H1 (cell line): ENCODE results near the gene ZKSCAN1. TPM values are rescaled to one million over a fixed set of nuclear protein-coding genes. Genes with fewer than 3 reads are reported as not detected.
A peak's percentile ranks its signal among the peaks of the same experiment; 100 is the strongest.

ENCODE experiments used
- BACH1 ChIP-seq: IDR thresholded peaks from 2 replicates; pipeline ENCODE4 v1.6.1; 2012; ENCODE audit warnings: low read length, improper control_type of control experiment
- BCL11A ChIP-seq, 2 experiments: IDR thresholded peaks; one replicate each; pipeline ENCODE4 v1.6.1; 2011; ENCODE audit warnings: low read depth in 2 of 2, low read length in 2 of 2, mild to moderate bottlenecking in 2 of 2
- CBX5 ChIP-seq: fragments of 300-800, 300-1000 bp; sonication (generic); IDR thresholded peaks from 2 replicates; pipeline ENCODE4 v1.7.1; 2016; ENCODE audit warnings: antibody characterized with exemption, low read length, low read depth
- CBX8 ChIP-seq: fragments of 300-800, 300-1000 bp; sonication (generic); IDR thresholded peaks from 2 replicates; pipeline ENCODE4 v1.7.1; 2016; ENCODE audit warnings: low read depth, low read length, borderline replicate concordance
- EZH2 ChIP-seq: fragments of 200-600 bp; sonication (generic); IDR thresholded peaks from 2 replicates; pipeline ENCODE4 v1.7.1; 2012; ENCODE audit warnings: low read depth, mild to moderate bottlenecking, moderate library complexity, low read length, inconsistent platforms; ENCODE audit not compliant: severe bottlenecking
- GABPA ChIP-seq: IDR thresholded peaks from 2 replicates; pipeline ENCODE4 v1.6.1; 2011; ENCODE audit warnings: mild to moderate bottlenecking, low read length, moderate library complexity, borderline replicate concordance; ENCODE audit not compliant: insufficient read depth
- JUND ChIP-seq: IDR thresholded peaks from 2 replicates; pipeline ENCODE4 v1.6.1; 2011; ENCODE audit warnings: mild to moderate bottlenecking, improper control_type of control experiment, low read length
- KDM1A ChIP-seq: fragments of 200-600, 300-600 bp; sonication (generic); IDR thresholded peaks from 2 replicates; pipeline ENCODE4 v1.7.1; 2016; ENCODE audit warnings: mild to moderate bottlenecking, low read length, borderline replicate concordance
- MAFK ChIP-seq: IDR thresholded peaks from 2 replicates; pipeline ENCODE4 v1.6.1; 2012; ENCODE audit warnings: low read depth, mild to moderate bottlenecking, improper control_type of control experiment, low read length
- NANOG ChIP-seq: IDR thresholded peaks from 2 replicates; pipeline ENCODE4 v1.6.1; 2011; ENCODE audit warnings: low read length, low read depth, mild to moderate bottlenecking, inconsistent platforms; ENCODE audit not compliant: insufficient read depth, poor library complexity, severe bottlenecking
- NRF1 ChIP-seq: IDR thresholded peaks from 2 replicates; pipeline ENCODE4 v1.6.1; 2011; ENCODE audit warnings: mild to moderate bottlenecking, low read depth, low read length, improper control_type of control experiment
- POLR2A ChIP-seq, 2 experiments: IDR thresholded peaks; 1 replicate in 1 of 2; 2 replicates in 1 of 2; pipeline ENCODE4 v1.6.1; 2011; ENCODE audit warnings: low read depth in 2 of 2, low read length in 2 of 2, mild to moderate bottlenecking in 2 of 2; ENCODE audit errors: control extremely low read depth in 1 of 2
- RXRA ChIP-seq: IDR thresholded peaks from 2 replicates; pipeline ENCODE4 v1.6.1; 2011; ENCODE audit warnings: low read depth, mild to moderate bottlenecking, low read length, moderate library complexity; ENCODE audit not compliant: insufficient read depth
- SAP30 ChIP-seq: fragments of 300-600 bp; sonication (generic); IDR thresholded peaks from 2 replicates; pipeline ENCODE4 v1.7.1; 2012; ENCODE audit warnings: low read length, moderate library complexity, mild to moderate bottlenecking, inconsistent platforms; ENCODE audit not compliant: insufficient read depth, insufficient replicate concordance
- SIX5 ChIP-seq: IDR thresholded peaks from 2 replicates; pipeline ENCODE4 v1.6.1; 2011; ENCODE audit warnings: mild to moderate bottlenecking, low read depth, low read length
- TAF1 ChIP-seq: IDR thresholded peaks from 2 replicates; pipeline ENCODE4 v1.6.1; 2011; ENCODE audit warnings: mild to moderate bottlenecking, low read depth, low read length
- TBP ChIP-seq: IDR thresholded peaks from 2 replicates; pipeline ENCODE4 v1.6.1; 2011; ENCODE audit warnings: low read depth, low read length, improper control_type of control experiment
- TEAD4 ChIP-seq: IDR thresholded peaks from 2 replicates; pipeline ENCODE4 v1.6.1; 2012; ENCODE audit warnings: low read depth, low read length, inconsistent platforms, mixed read lengths
- YY1 ChIP-seq: IDR thresholded peaks from 2 replicates; pipeline ENCODE4 v1.6.1; 2011; ENCODE audit warnings: low read depth, mild to moderate bottlenecking, low read length
- polyA plus RNA-seq, 7 experiments: library from polyadenylated mRNA; depleted of rRNA in 3 of 7; stranded (reverse) in 5 of 7; unstranded in 2 of 7; fragments of >200 nt in 5 of 7; fragments of 200-250 nt in 2 of 7; gene quantifications; 1 replicate in 5 of 7; 2 replicates in 1 of 7; 4 replicates in 1 of 7; pipeline versions ENCODE4 v1.2.1 to v1.2.3, GENCODE V29; 2011 to 2013; ENCODE audit warnings: missing spikeins in 2 of 7, mixed read lengths in 2 of 7
- total RNA-seq: library from RNA; stranded (reverse); fragmentation: NEBNext Ultra II Directional; extraction: Animal tissue kit (Norgen Biotek cat#: 25700); gene quantifications from 2 replicates; pipeline ENCODE4 v1.2.1, GENCODE V29; 2021
- TF ChIP-seq, protein P1 (sequence below), 3 experiments: IDR thresholded peaks; 1 replicate in 2 of 3; 2 replicates in 1 of 3; pipeline versions ENCODE4 v1.5.1 to v1.6.1; 2011; ENCODE audit warnings: low read length in 3 of 3, mild to moderate bottlenecking in 3 of 3, inconsistent platforms in 2 of 3, low read depth in 1 of 3, moderate library complexity in 1 of 3; ENCODE audit not compliant: insufficient read depth in 1 of 3; ENCODE audit errors: control extremely low read depth in 1 of 3
- TF ChIP-seq, protein P2 (sequence below): IDR thresholded peaks from 2 replicates; pipeline ENCODE4 v1.6.1; 2012; ENCODE audit warnings: inconsistent platforms

Gene ZKSCAN1
- total and polyA plus RNA-seq, 2 of the 8 experiments (the other 6 are each of a cell fraction or from before 2014, with no cell fraction given): 8.2 to 40.6 TPM

DNA sequence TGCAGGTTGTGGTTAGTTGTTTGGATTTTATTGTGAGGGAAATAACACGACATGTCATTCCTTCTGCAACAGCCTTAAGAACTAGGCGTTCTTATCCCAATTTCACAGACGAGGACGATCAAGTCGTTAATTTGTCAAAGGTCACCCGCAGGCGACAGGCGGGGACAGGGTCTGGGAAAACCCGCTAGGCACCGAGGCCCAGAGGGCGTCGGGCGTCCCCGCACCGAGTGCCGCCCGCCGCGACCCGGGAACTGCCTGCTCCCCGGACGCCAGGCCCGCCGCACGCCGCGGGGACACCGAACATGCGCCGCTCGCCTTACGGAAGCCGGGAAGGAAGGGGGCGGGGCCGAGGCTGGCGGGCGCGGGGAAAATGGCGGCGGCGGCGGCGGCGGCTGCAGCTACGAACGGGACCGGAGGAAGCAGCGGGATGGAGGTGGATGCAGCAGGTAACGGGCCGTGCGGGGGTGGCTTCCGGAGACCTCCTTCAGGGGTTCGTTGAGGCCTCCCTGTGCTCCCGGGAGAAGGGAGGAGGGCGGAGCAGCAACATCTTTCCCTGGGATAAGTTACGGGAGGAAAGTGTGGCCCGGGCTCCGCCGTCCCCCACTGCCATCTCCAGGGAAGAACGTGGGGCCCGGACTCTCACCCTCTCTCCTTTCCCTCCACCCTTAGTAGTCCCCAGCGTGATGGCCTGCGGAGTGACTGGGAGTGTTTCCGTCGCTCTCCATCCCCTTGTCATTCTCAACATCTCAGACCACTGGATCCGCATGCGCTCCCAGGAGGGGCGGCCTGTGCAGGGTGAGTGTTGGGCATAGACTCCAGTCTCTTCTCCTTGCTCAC, 73.4 kb downstream of the ZKSCAN1 start, which contains the start of gene COPS6 (continued):
- TF ChIP-seq TEAD4 (no peak), SAP30 (peak; percentile 67), NRF1 (no peak), POLR2A (IDR thresholded peaks at IDR 0.05; ENCODE audit: control extremely low read depth in 1 of 2, low read depth in 2 of 2, low read length in 2 of 2) (peak; percentile 54 to 83), TAF1 (peak; percentile 77), KDM1A (no peak), YY1 (peak; percentile 94), JUND (no peak), BCL11A (IDR thresholded peaks at IDR 0.05; ENCODE audit: low read depth in 2 of 2, low read length in 2 of 2) (no peak), CBX5 (no peak), BACH1 (no peak), MAFK (no peak), EZH2 (no peak), NANOG (no peak), GABPA (no peak), TBP (peak; percentile 57; the same call in 1 of the 2 replicates), RXRA (no peak), SIX5 (no peak), CBX8 (no peak)
- TF ChIP-seq, protein P1, sequence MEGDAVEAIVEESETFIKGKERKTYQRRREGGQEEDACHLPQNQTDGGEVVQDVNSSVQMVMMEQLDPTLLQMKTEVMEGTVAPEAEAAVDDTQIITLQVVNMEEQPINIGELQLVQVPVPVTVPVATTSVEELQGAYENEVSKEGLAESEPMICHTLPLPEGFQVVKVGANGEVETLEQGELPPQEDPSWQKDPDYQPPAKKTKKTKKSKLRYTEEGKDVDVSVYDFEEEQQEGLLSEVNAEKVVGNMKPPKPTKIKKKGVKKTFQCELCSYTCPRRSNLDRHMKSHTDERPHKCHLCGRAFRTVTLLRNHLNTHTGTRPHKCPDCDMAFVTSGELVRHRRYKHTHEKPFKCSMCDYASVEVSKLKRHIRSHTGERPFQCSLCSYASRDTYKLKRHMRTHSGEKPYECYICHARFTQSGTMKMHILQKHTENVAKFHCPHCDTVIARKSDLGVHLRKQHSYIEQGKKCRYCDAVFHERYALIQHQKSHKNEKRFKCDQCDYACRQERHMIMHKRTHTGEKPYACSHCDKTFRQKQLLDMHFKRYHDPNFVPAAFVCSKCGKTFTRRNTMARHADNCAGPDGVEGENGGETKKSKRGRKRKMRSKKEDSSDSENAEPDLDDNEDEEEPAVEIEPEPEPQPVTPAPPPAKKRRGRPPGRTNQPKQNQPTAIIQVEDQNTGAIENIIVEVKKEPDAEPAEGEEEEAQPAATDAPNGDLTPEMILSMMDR (IDR thresholded peaks at IDR 0.05; ENCODE audit: control extremely low read depth in 1 of 3, insufficient read depth in 1 of 3, low read depth in 1 of 3, low read length in 3 of 3): no peak
- TF ChIP-seq, protein P2, sequence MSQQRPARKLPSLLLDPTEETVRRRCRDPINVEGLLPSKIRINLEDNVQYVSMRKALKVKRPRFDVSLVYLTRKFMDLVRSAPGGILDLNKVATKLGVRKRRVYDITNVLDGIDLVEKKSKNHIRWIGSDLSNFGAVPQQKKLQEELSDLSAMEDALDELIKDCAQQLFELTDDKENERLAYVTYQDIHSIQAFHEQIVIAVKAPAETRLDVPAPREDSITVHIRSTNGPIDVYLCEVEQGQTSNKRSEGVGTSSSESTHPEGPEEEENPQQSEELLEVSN: peak; percentile 87
